ENCODE results near the gene MAST4.

- TF ChIP-seq CTCF (IDR thresholded peaks at IDR 0.05) (no peak), POLR2A (IDR thresholded peaks at IDR 0.05) (no peak)
Measured at GRCh38 chr5:66972004-66972403, 375.8 kb downstream of the MAST4 start.

Measured in uterus (tissue), 2 donors.